H9 (cell line): ENCODE data around the gene SPINT1. TPM values are rescaled to one million over a fixed set of nuclear protein-coding genes. Genes with fewer than 3 reads are reported as not detected.

Source experiments
- DNase-seq: peaks from one replicate; pipeline ENCODE4 v3.0.0-alpha.2; 2017
- H2AFZ ChIP-seq: one replicate; pipeline ENCODE4 v1.6.1; 2013; ENCODE audit warnings: mild to moderate bottlenecking, low read length, control low read depth, moderate library complexity
- H2AK5ac ChIP-seq: 2 replicates; pipeline ENCODE4 v1.6.1; 2013; ENCODE audit warnings: low read length, control low read depth, mixed read lengths; ENCODE audit not compliant: insufficient read length
- H2BK120ac ChIP-seq: one replicate; pipeline ENCODE4 v1.6.1; 2013; ENCODE audit warnings: low read depth, mild to moderate bottlenecking, low read length, control low read depth, inconsistent platforms; ENCODE audit not compliant: poor library complexity, severe bottlenecking
- H2BK12ac ChIP-seq: 2 replicates; pipeline ENCODE4 v1.6.1; 2013; ENCODE audit warnings: low read length, control low read depth, mixed read lengths, low read depth; ENCODE audit not compliant: insufficient read length
- H2BK15ac ChIP-seq: 2 replicates; pipeline ENCODE4 v1.6.1; 2013; ENCODE audit warnings: low read depth, low read length, control low read depth
- H2BK20ac ChIP-seq: one replicate; pipeline ENCODE4 v1.6.1; 2013; ENCODE audit warnings: low read depth, mild to moderate bottlenecking, low read length, control low read depth, inconsistent platforms; ENCODE audit not compliant: poor library complexity, severe bottlenecking
- H2BK5ac ChIP-seq: 2 replicates; pipeline ENCODE4 v1.6.1; 2013; ENCODE audit warnings: low read length, control low read depth, mixed read lengths; ENCODE audit not compliant: insufficient read length
- H3K14ac ChIP-seq: 2 replicates; pipeline ENCODE4 v1.6.1; 2013; ENCODE audit warnings: low read length, control low read depth; ENCODE audit not compliant: insufficient read depth
- H3K18ac ChIP-seq: 2 replicates; pipeline ENCODE4 v1.6.1; 2013; ENCODE audit warnings: low read depth, mild to moderate bottlenecking, mixed read lengths, low read length, control low read depth; ENCODE audit not compliant: insufficient read length
- H3K23ac ChIP-seq: 2 replicates; pipeline ENCODE4 v1.6.1; 2013; ENCODE audit warnings: low read length, control low read depth, mixed read lengths, low read depth; ENCODE audit not compliant: insufficient read length
- H3K23me2 ChIP-seq: 2 replicates; pipeline ENCODE4 v1.6.1; 2013; ENCODE audit warnings: low read depth, mild to moderate bottlenecking, mixed read lengths, low read length, control low read depth; ENCODE audit not compliant: insufficient read length, poor library complexity, severe bottlenecking
- H3K27ac ChIP-seq: 2 replicates; pipeline ENCODE4 v1.5.1; 2013; ENCODE audit warnings: low read length, control low read depth, mixed read lengths, low read depth; ENCODE audit not compliant: insufficient read length
- H3K27me3 ChIP-seq: 2 replicates; pipeline ENCODE4 v1.6.1; 2013; ENCODE audit warnings: low read length, control low read depth, inconsistent platforms; ENCODE audit not compliant: insufficient read depth
- H3K4ac ChIP-seq: 2 replicates; pipeline ENCODE4 v1.6.1; 2013; ENCODE audit warnings: low read depth, mild to moderate bottlenecking, control low read depth, inconsistent platforms, low read length, moderate library complexity
- H3K4me1 ChIP-seq: 2 replicates; pipeline ENCODE4 v1.6.1; 2013; ENCODE audit warnings: low read length, control low read depth, inconsistent platforms; ENCODE audit not compliant: insufficient read depth
- H3K4me2 ChIP-seq: 2 replicates; pipeline ENCODE4 v1.6.1; 2013; ENCODE audit warnings: low read length, control low read depth, mixed read lengths; ENCODE audit not compliant: insufficient read length, insufficient read depth
- H3K56ac ChIP-seq: 2 replicates; pipeline ENCODE4 v1.6.1; 2013; ENCODE audit warnings: low read depth, mild to moderate bottlenecking, mixed read lengths, low read length, control low read depth; ENCODE audit not compliant: insufficient read length
- H3K79me1 ChIP-seq: 2 replicates; pipeline ENCODE4 v1.6.1; 2013; ENCODE audit warnings: low read depth, mild to moderate bottlenecking, moderate library complexity, low read length, control low read depth, inconsistent platforms; ENCODE audit not compliant: insufficient read depth, poor library complexity, severe bottlenecking
- H3K79me2 ChIP-seq: 2 replicates; pipeline ENCODE4 v1.6.1; 2013; ENCODE audit warnings: low read length, control low read depth, inconsistent platforms; ENCODE audit not compliant: insufficient read depth
- H3K9ac ChIP-seq: 2 replicates; pipeline ENCODE4 v1.6.1; 2013; ENCODE audit warnings: low read length, control low read depth, mixed read lengths; ENCODE audit not compliant: insufficient read length; ENCODE audit errors: extremely low read depth
- H3K9me3 ChIP-seq: one replicate; pipeline ENCODE4 v1.6.1; 2013; ENCODE audit warnings: low read depth, low read length, inconsistent platforms; ENCODE audit not compliant: control insufficient read depth
- H3T11ph ChIP-seq: one replicate; pipeline ENCODE4 v1.6.1; 2013; ENCODE audit warnings: mild to moderate bottlenecking, low read length, control low read depth, inconsistent platforms
- H4K20me1 ChIP-seq: one replicate; pipeline ENCODE4 v1.6.1; 2013; ENCODE audit not compliant: control insufficient read depth, insufficient read length, insufficient read depth
- H4K5ac ChIP-seq: 2 replicates; pipeline ENCODE4 v1.6.1; 2013; ENCODE audit warnings: low read depth, mild to moderate bottlenecking, mixed read lengths, low read length, control low read depth; ENCODE audit not compliant: insufficient read length
- H4K8ac ChIP-seq: replicated peaks from 2 replicates; pipeline ENCODE4 v1.6.1; 2013; ENCODE audit warnings: low read length, control low read depth, mixed read lengths, low read depth; ENCODE audit not compliant: insufficient read length
- H4K91ac ChIP-seq: 2 replicates; pipeline ENCODE4 v1.6.1; 2013; ENCODE audit warnings: low read depth, mild to moderate bottlenecking, moderate library complexity, mixed read lengths, low read length, control low read depth; ENCODE audit not compliant: insufficient read length
- H3K27ac Mint-ChIP-seq, 3 experiments: 2 replicates in 2 of 3; 3 replicates in 1 of 3; pipeline ENCODE4 v1.8.0; 2020 to 2021; ENCODE audit warnings: mixed read lengths in 3 of 3, mild to moderate bottlenecking in 1 of 3, moderate library complexity in 1 of 3
- H3K27me3 Mint-ChIP-seq: 2 replicates; pipeline ENCODE4 v1.8.0; 2021; ENCODE audit warnings: low read depth, mild to moderate bottlenecking, moderate library complexity, mixed read lengths
- H3K36me3 Mint-ChIP-seq, 3 experiments: 2 replicates in 2 of 3; 3 replicates in 1 of 3; pipeline ENCODE4 v1.8.0; 2020 to 2021; ENCODE audit warnings: low read depth in 3 of 3, mixed read lengths in 3 of 3; ENCODE audit not compliant: insufficient read depth in 1 of 3
- H3K4me1 Mint-ChIP-seq, 2 experiments: 2 replicates each; pipeline ENCODE4 v1.8.0; 2020; ENCODE audit warnings: mixed read lengths in 2 of 2
- H3K4me3 Mint-ChIP-seq, 2 experiments: 2 replicates in 1 of 2; 3 replicates in 1 of 2; pipeline ENCODE4 v1.8.0; 2020 to 2021; ENCODE audit warnings: mild to moderate bottlenecking in 2 of 2, mixed read lengths in 2 of 2, moderate library complexity in 1 of 2
- H3K9me3 Mint-ChIP-seq, 2 experiments: 2 replicates in 1 of 2; 3 replicates in 1 of 2; pipeline ENCODE4 v1.8.0; 2020; ENCODE audit warnings: mild to moderate bottlenecking in 2 of 2, mixed read lengths in 2 of 2, moderate library complexity in 1 of 2
- WGBS: extraction: QIAGEN DNeasy Blood & Tissue Kit; methylation state at CpG from one replicate; pipeline ENCODE4 v1.1.7; 2013; ENCODE audit warnings: missing lambda C conversion rate, low lambda C conversion rate, mixed read lengths; ENCODE audit not compliant: insufficient read length; ENCODE audit errors: extremely low coverage; 5-methylcytosine and 5-hydroxymethylcytosine counted together
- total RNA-seq: library from RNA; stranded (reverse); gene quantifications from 2 replicates; pipeline ENCODE4 v1.2.1, GENCODE V29; 2021
- TF ChIP-seq, protein P1 (sequence below): fragments of 200-600 bp; sonication (generic); conservative IDR thresholded peaks from 3 replicates; pipeline ENCODE4 v1.8.0; 2021; ENCODE audit warnings: antibody characterized with exemption, mild to moderate bottlenecking

The SPINT1 gene
- total RNA-seq, 1 experiment from 2014 or later: 130 TPM

DNA sequence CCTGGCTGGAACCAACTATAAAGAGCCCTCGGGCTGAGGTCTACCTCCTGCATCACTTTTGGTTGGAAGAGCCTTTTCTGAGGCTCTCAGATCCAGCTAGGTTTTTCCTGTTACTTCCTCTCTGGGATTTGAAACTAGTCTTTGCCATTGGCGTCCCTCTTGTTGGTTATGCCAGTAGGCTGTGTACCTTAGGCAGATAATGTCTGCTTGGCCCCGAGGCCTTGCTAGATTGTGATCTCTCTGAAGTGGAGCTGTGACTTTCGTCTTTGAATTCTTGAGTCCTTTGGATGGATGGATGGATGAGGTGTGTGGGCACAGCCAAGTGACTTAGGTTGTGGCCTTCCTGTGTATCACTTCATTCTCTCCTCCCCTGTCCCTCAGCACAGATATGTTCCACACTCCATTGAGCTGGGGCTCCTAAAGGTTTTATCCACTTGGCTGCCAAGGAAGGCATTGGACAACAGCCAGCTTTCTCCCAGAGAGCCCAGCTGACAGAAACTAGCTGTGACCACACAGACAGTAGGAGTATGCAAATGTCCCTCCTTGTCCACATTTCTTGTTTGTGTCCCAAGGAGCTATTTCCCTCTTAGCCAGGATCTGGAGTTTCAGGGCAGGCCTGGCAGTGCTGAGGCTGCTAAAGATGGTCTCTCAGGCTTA is 28.7 kb upstream of the SPINT1 start:
- Histone ChIP-seq H4K20me1 (no peaks in the 10 kb centered on the region), H2BK15ac (no peak overlapping the region), H2AK5ac (no peak overlapping the region), H3K79me1 (no peaks in the 10 kb centered on the region), H2BK120ac (no peak overlapping the region), H3K4me2 (no peak overlapping the region), H3K9me3 (no peaks in the 10 kb centered on the region), H3K23ac (no peak overlapping the region), H3T11ph (no peak overlapping the region), H3K79me2 (no peaks in the 10 kb centered on the region), H2BK12ac (no peak overlapping the region), H3K18ac (no peak overlapping the region), H3K23me2 (no peaks in the 10 kb centered on the region), H3K14ac (no peak overlapping the region), H3K56ac (no peak overlapping the region), H2BK20ac (no peak overlapping the region), H4K5ac (no peak overlapping the region), H3K27me3 (no peaks in the 10 kb centered on the region), H4K8ac (no peak overlapping the region), H3K9ac (no peak overlapping the region), H3K4ac (no peak overlapping the region), H2BK5ac (no peak overlapping the region), H2AFZ (no peak overlapping the region), H3K4me1 (no peaks in the 10 kb centered on the region), H4K91ac (no peak overlapping the region), H3K27ac (no peak overlapping the region)
- TF ChIP-seq, protein P1, sequence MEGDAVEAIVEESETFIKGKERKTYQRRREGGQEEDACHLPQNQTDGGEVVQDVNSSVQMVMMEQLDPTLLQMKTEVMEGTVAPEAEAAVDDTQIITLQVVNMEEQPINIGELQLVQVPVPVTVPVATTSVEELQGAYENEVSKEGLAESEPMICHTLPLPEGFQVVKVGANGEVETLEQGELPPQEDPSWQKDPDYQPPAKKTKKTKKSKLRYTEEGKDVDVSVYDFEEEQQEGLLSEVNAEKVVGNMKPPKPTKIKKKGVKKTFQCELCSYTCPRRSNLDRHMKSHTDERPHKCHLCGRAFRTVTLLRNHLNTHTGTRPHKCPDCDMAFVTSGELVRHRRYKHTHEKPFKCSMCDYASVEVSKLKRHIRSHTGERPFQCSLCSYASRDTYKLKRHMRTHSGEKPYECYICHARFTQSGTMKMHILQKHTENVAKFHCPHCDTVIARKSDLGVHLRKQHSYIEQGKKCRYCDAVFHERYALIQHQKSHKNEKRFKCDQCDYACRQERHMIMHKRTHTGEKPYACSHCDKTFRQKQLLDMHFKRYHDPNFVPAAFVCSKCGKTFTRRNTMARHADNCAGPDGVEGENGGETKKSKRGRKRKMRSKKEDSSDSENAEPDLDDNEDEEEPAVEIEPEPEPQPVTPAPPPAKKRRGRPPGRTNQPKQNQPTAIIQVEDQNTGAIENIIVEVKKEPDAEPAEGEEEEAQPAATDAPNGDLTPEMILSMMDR: no peak
- no peaks in the 10 kb centered on the region for H3K4me1 Mint-ChIP-seq
- peaks cover 0 to 14% (median 0%) of the 10 kb centered on the region in 3 experiments; a peak in 3 of 7 replicates for H3K36me3 Mint-ChIP-seq
- H3K9me3 Mint-ChIP-seq: no peaks in the 10 kb centered on the region; a peak in 1 of 5 replicates
- H3K27ac Mint-ChIP-seq: 0 out of 7 replicates have a peak overlapping the region, but pooled peaks of 1 of the 3 experiments have one; percentile 41
- H3K27me3 Mint-ChIP-seq: no peaks in the 10 kb centered on the region
- no CpG with 5 or more reads among the region's 4 CpGs for WGBS
- H3K4me3 Mint-ChIP-seq: no peak overlapping the region
- DNase-seq: no peak
